ENCODE results near the gene WASF2.
"Not testable (repeated sequence)": the region's sequence is repeated elsewhere in the genome, so short reads cannot be mapped to it uniquely, and the experiment has no call there.

Gene WASF2

GRCh38 chr1:27447883-27448282, 42.1 kb downstream of the WASF2 start:
- no peak for DNase-seq

- no peak for DNase-seq
Observed at GRCh38 chr1:27447399-27447798, 42.6 kb downstream of the WASF2 start.

GRCh38 chr1:27446496-27447020, 43.4 kb downstream of the WASF2 start:
- DNase-seq = no peak

GRCh38 chr1:27445177-27445936, 44.6 kb downstream of the WASF2 start:
- DNase-seq = no peak

- DNase-seq = no peak
Observed at GRCh38 chr1:27444632-27445031, 45.3 kb downstream of the WASF2 start.

GRCh38 chr1:27439150-27439549, 50.8 kb downstream of the WASF2 start:
- DNase-seq = no peak

- peak; percentile 18 for DNase-seq
Observed at GRCh38 chr1:27438621-27439061, 51.3 kb downstream of the WASF2 start.

GRCh38 chr1:27436204-27437159, 53.5 kb downstream of the WASF2 start:
- DNase-seq = peak; percentile 30

- DNase-seq = no peak
Observed at GRCh38 chr1:27435566-27436203, 54.3 kb downstream of the WASF2 start.

- DNase-seq = no peak
Observed at GRCh38 chr1:27433706-27434105, 56.3 kb downstream of the WASF2 start.

GRCh38 chr1:27432725-27433124, 57.2 kb downstream of the WASF2 start:
- DNase-seq = not testable (repeated sequence)

GRCh38 chr1:27431601-27431940, 58.4 kb downstream of the WASF2 start:
- DNase-seq = no peak

GRCh38 chr1:27430903-27431600, 58.9 kb downstream of the WASF2 start:
- peak; percentile 55 for DNase-seq

- no peak for DNase-seq
Observed at GRCh38 chr1:27429029-27429425, 60.9 kb downstream of the WASF2 start.

- DNase-seq = peak; percentile 40
Observed at GRCh38 chr1:27428316-27429028, 61.5 kb downstream of the WASF2 start.

- no peak for DNase-seq
Observed at GRCh38 chr1:27427816-27428315, 62.1 kb downstream of the WASF2 start.

GRCh38 chr1:27427329-27427728, 62.6 kb downstream of the WASF2 start:
- no peak for DNase-seq

- no peak for DNase-seq
Observed at GRCh38 chr1:27423709-27424108, 66.3 kb downstream of the WASF2 start.

GRCh38 chr1:27418326-27419185, 71.4 kb downstream of the WASF2 start:
- DNase-seq = peak; percentile 53

GRCh38 chr1:27417713-27418112, 72.3 kb downstream of the WASF2 start:
- no peak for DNase-seq

All from CD4-positive, alpha-beta T cell treated with Interleukin-17A for 4 hours (primary cell).